HG03354 (cell line): ENCODE measurements around the gene OR56B4.
"Not testable (repeated sequence)": the region's sequence is repeated elsewhere in the genome, so short reads cannot be mapped to it uniquely, and the experiment has no call there.

ENCODE experiments used
- ATAC-seq: cut with Tn5 transposase; IDR thresholded peaks from one replicate; pipeline ENCODE4 v1.9.1; 2021; ENCODE audit warnings: mild to moderate bottlenecking; ENCODE audit not compliant: unreplicated experiment, poor library complexity, severe bottlenecking

OR56B4 gene

DNA sequence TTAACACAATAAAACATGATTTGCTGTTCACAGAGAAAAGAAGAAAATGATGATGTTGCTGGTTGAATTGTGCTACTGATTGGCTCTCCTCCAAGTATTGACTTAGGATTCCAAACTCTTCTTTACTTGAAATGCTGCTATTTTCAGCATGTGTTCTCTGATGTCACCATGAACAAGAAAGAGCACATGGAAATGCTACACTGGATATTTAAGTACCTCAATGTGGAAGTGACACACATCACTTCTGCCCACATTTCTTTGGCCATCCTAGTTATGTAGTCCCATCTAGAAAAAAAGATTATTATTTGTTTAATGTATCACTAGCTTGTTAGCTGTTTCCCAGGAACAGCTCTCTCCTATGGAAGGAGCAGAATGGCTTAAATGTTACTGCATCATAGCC lies 35.5 kb downstream of the OR56B4 start:
- ATAC-seq: no peak

DNA sequence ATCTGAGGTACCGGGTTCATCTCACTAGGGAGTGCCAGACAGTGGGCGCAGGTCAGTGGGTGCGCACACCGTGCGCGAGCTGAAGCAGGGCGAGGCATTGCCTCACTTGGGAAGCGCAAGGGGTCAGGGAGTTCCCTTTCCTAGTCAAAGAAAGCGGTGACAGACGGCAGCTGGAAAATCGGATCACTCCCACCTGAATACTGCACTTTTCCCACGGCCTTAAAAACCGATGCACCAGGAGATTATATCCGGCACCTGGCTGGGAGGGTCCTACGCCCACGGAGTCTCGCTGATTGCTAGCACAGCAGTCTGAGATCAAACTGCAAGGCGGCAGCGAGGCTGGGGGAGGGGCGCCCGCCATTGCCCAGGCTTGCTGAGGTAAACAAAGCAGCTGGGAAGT lies 36.3 kb downstream of the OR56B4 start:
- not testable (repeated sequence) for ATAC-seq

DNA sequence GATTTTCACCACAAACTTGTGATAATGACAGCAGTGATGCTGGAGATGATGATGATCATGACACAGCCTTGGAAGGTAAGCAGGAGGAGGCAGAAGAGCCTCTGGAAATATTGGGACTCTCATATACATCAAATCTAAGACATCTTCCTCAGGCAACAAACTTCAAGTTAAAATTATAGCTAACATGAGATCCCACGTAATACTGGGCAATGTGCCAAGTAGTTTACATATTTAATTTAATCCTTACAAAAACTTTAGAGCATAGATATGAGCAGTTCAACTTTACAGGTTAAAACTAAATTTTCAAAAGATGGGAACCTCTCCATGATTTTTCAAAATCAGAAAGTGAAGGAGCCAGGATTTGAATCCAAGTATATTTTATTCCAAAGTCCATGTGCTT lies 43.6 kb downstream of the OR56B4 start:
- ATAC-seq: no peak

DNA sequence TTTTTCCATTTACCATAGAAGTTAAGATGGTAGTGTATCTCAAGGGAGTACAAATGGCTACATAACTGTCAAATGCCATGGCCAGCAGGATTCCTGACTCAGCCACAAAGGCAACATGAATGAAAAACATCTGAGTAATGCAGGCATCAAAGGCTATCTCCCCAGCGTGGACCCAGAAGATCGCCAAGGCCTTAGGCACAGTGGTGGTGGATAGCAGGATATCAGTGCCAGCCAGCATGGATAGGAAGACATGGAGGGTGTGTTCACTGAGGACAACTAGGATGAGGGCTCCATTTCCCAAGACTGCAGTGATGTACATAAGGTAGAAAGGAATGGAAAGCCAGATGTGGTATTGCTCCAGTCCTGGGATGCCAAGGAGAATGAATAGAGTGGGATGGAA lies 44.6 kb downstream of the OR56B4 start:
- ATAC-seq: no peak

DNA sequence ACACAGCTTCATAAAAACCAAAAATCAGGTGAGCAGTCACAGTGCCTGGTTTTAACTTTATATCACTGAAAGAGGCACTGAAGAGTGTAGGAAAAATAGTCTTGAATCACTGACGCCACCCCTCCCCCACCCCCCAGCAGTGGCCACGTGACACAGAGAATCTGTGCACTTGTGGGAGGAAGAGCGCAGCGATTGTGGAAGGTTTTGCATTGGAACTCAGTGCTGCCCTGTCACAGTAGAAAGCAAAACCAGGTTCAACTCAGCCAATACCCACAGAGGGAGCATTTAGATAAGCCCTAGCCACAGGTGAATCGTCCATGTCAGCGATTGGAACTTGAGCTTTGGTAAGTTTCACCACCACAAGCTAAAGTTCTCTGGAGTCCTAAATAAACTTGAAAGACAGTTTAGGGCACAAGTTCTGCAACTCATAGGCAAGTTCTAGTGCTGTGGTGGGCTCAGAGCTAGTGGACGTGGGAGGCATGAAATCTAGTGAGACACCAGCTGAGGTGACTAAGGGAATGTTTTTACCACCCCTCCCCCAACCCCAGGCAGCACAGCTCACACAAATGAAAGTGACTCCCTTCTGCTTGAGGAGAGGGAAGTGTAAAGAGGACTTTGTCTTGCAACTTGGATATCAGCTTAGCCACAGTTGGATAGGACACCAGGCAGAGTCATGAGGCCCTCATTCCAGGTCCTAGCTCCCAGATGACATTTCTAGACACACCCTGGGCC lies 49.3 kb downstream of the OR56B4 start:
- no peak for ATAC-seq
